HG03442 (cell line): ENCODE results near the gene ZNF385B.

Source experiments
- ATAC-seq: cut with Tn5 transposase; IDR thresholded peaks from one replicate; pipeline ENCODE4 v1.9.1; 2021; ENCODE audit warnings: mild to moderate bottlenecking, moderate library complexity; ENCODE audit not compliant: unreplicated experiment

Gene ZNF385B

GRCh38 chr2:179691235-179691634, 170.2 kb downstream of the ZNF385B start:
- no peak for ATAC-seq

GRCh38 chr2:179686718-179687342, 174.6 kb downstream of the ZNF385B start:
- ATAC-seq = no peak

GRCh38 chr2:179686069-179686468, 175.3 kb downstream of the ZNF385B start:
- no peak for ATAC-seq

GRCh38 chr2:179685146-179685545, 176.3 kb downstream of the ZNF385B start:
- ATAC-seq = no peak

GRCh38 chr2:179682756-179683155, 178.7 kb downstream of the ZNF385B start:
- no peak for ATAC-seq

GRCh38 chr2:179677746-179678505, 183.5 kb downstream of the ZNF385B start:
- no peak for ATAC-seq

GRCh38 chr2:179677077-179677688, 184.2 kb downstream of the ZNF385B start:
- ATAC-seq = no peak

- ATAC-seq = no peak
Measured at GRCh38 chr2:179675435-179675834, 186.0 kb downstream of the ZNF385B start.

- no peak for ATAC-seq
Measured at GRCh38 chr2:179671043-179671981, 190.1 kb downstream of the ZNF385B start.

GRCh38 chr2:179669196-179669595, 192.2 kb downstream of the ZNF385B start:
- ATAC-seq = no peak

- ATAC-seq = no peak
Measured at GRCh38 chr2:179664972-179665812, 196.2 kb downstream of the ZNF385B start.

GRCh38 chr2:179661986-179662385, 199.4 kb downstream of the ZNF385B start:
- ATAC-seq = no peak

GRCh38 chr2:179657068-179657595, 204.3 kb downstream of the ZNF385B start:
- ATAC-seq = no peak

GRCh38 chr2:179655627-179656026, 205.8 kb downstream of the ZNF385B start:
- no peak for ATAC-seq

- ATAC-seq = no peak
Measured at GRCh38 chr2:179654806-179655205, 206.6 kb downstream of the ZNF385B start.

- no peak for ATAC-seq
Measured at GRCh38 chr2:179652296-179652695, 209.1 kb downstream of the ZNF385B start.

- ATAC-seq = no peak
Measured at GRCh38 chr2:179650420-179650819, 211.0 kb downstream of the ZNF385B start.

GRCh38 chr2:179646862-179647587, 214.4 kb downstream of the ZNF385B start:
- no peak for ATAC-seq

GRCh38 chr2:179646173-179646769, 215.1 kb downstream of the ZNF385B start:
- ATAC-seq = no peak
